PC-9 (cell line): Measurements from ENCODE around the gene CBX2.

Source experiments
- EZH2 ChIP-seq: fragments of 200-600 bp; sonication (generic); IDR thresholded peaks from 2 replicates; pipeline ENCODE4 v1.8.0; 2017; ENCODE audit warnings: antibody characterized with exemption, low read depth
- TF ChIP-seq, protein P1 (sequence below): fragments of 200-600 bp; sonication (generic); conservative IDR thresholded peaks from 2 replicates; pipeline ENCODE4 v1.6.1; 2017; ENCODE audit warnings: mixed run types, antibody characterized with exemption, mild to moderate bottlenecking, moderate library complexity

DNA sequence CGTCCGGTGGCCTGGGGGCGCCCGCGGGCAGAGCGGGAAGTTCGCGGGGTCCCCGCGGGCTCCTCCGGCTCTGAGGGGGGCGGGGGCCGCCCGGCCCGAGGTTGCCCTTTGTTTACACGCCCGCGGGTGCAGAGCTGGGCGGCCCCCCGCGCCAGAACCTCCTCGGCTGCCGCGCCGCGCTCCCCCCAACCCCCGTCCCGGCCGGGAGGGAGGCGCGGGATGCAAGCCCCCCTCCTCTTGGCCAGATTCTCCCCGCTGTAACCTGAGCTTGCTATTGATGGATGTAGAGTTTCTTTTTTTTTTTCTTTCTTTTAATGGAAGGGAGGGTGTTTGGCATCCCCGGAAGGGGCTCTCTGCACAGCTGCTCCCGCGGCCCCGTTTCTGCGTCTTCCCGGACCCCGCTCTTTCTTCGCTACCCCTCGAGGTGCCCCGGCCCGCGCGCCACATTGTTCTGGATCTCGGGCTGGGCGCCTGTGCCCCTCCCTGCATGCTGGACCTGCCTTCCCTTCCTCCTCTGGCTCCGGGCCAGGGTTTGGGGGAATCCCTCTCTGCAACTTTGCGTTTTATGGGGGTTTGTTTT, 646 bp downstream of the CBX2 start:
- TF ChIP-seq, protein P1, sequence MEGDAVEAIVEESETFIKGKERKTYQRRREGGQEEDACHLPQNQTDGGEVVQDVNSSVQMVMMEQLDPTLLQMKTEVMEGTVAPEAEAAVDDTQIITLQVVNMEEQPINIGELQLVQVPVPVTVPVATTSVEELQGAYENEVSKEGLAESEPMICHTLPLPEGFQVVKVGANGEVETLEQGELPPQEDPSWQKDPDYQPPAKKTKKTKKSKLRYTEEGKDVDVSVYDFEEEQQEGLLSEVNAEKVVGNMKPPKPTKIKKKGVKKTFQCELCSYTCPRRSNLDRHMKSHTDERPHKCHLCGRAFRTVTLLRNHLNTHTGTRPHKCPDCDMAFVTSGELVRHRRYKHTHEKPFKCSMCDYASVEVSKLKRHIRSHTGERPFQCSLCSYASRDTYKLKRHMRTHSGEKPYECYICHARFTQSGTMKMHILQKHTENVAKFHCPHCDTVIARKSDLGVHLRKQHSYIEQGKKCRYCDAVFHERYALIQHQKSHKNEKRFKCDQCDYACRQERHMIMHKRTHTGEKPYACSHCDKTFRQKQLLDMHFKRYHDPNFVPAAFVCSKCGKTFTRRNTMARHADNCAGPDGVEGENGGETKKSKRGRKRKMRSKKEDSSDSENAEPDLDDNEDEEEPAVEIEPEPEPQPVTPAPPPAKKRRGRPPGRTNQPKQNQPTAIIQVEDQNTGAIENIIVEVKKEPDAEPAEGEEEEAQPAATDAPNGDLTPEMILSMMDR, result no peak
- TF ChIP-seq EZH2, result no peak
